ENCODE data around the gene RSPH1. TPM values are rescaled to one million over a fixed set of nuclear protein-coding genes. Genes with fewer than 3 reads are reported as not detected.

Gene RSPH1
- polyA plus RNA-seq, 1 of the 3 experiments (the other 2 are of a cell fraction), result 0.97 TPM

- H3K4me2 ChIP-seq, result no peak overlapping the region
- 81% methylated on average over 7 of the region's 10 CpGs for WGBS (ENCODE audit: low lambda C conversion rate)
- H3K27ac ChIP-seq (ENCODE audit: low read depth in 2 of 2, low read length in 1 of 2), result no peak overlapping the region
- no peak overlapping the region for H3K4me3 ChIP-seq (ENCODE audit: low read depth in 2 of 2, low read length in 1 of 2)
- no peak overlapping the region for H2AFZ ChIP-seq (ENCODE audit: low read depth)
- H3K4me1 ChIP-seq (ENCODE audit: control insufficient read depth in 1 of 2, insufficient read depth in 2 of 2, low read depth in 1 of 2, low read length in 1 of 2), result no peaks in the 10 kb centered on the region; a peak in 1 of 4 replicates
- no peaks in the 10 kb centered on the region for H3F3A ChIP-seq (replicated peaks; ENCODE audit: insufficient read depth)
- H3K79me2 ChIP-seq (ENCODE audit: insufficient read depth), result no peaks in the 10 kb centered on the region
- ChIA-PET POLR2A (no interaction called here), CTCF (no interaction called here)
- TF ChIP-seq CTCF (IDR thresholded peaks at IDR 0.05), result no peak
- H3K9me2 ChIP-seq, result no peaks in the 10 kb centered on the region
- no peaks in the 10 kb centered on the region for H3K36me3 ChIP-seq (replicated peaks in 1 of 2; ENCODE audit: control insufficient read depth in 1 of 2, insufficient read depth in 2 of 2, low read length in 1 of 2)
- H4K20me1 ChIP-seq (ENCODE audit: insufficient read depth), result no peaks in the 10 kb centered on the region
- no peaks in the 10 kb centered on the region for H3K9me3 ChIP-seq
- DNase-seq, result no peak
- no peaks in the 10 kb centered on the region for H3K27me3 ChIP-seq (ENCODE audit: insufficient read depth)
- no peak overlapping the region for H3K9ac ChIP-seq
Observed at GRCh38 chr21:42447732-42448131, 48.3 kb downstream of the RSPH1 start.

GRCh38 chr21:42447182-42447581, 48.8 kb downstream of the RSPH1 start:
- Histone ChIP-seq H3K9me2 (no peaks in the 10 kb centered on the region), H2AFZ (ENCODE audit: low read depth) (no peak overlapping the region), H3K4me3 (ENCODE audit: low read depth in 2 of 2, low read length in 1 of 2) (no peak overlapping the region), H3K79me2 (ENCODE audit: insufficient read depth) (no peaks in the 10 kb centered on the region), H3F3A (replicated peaks; ENCODE audit: insufficient read depth) (no peaks in the 10 kb centered on the region), H3K9me3 (no peaks in the 10 kb centered on the region), H3K27me3 (ENCODE audit: insufficient read depth) (no peaks in the 10 kb centered on the region), H3K4me2 (no peak overlapping the region), H3K4me1 (ENCODE audit: control insufficient read depth in 1 of 2, insufficient read depth in 2 of 2, low read depth in 1 of 2, low read length in 1 of 2) (no peaks in the 10 kb centered on the region), H3K36me3 (replicated peaks in 1 of 2; ENCODE audit: control insufficient read depth in 1 of 2, insufficient read depth in 2 of 2, low read length in 1 of 2) (no peaks in the 10 kb centered on the region), H3K27ac (ENCODE audit: low read depth in 2 of 2, low read length in 1 of 2) (no peak overlapping the region), H4K20me1 (ENCODE audit: insufficient read depth) (no peaks in the 10 kb centered on the region), H3K9ac (no peak overlapping the region)
- POLR2A ChIA-PET, result no interaction called here
- TF ChIP-seq JUND (IDR thresholded peaks at IDR 0.05), result no peak
- no peak for TF ChIP-seq TAF1 (IDR thresholded peaks at IDR 0.05; ENCODE audit: borderline replicate concordance, low read depth, low read length)
- no peak for TF ChIP-seq MEF2A (IDR thresholded peaks at IDR 0.05; ENCODE audit: borderline replicate concordance, low read depth)
- TF ChIP-seq ZBTB33 (IDR thresholded peaks at IDR 0.05; ENCODE audit: borderline replicate concordance, low read depth), result no peak
- no peak for TF ChIP-seq CHD2 (IDR thresholded peaks at IDR 0.05; ENCODE audit: low read length, partially characterized antibody)
- CTCF ChIA-PET, result interaction anchor here (1.3 kb wide), 1 partner anchor 9 kb away, joined by 3 read pairs; no protein-coding TSS in a partner anchor
- DNase-seq, result no peak
- WGBS (ENCODE audit: low lambda C conversion rate), result 49% methylated on average over 14 of the region's 14 CpGs

- H3K4me1 ChIP-seq (ENCODE audit: control insufficient read depth in 1 of 2, insufficient read depth in 2 of 2, low read depth in 1 of 2, low read length in 1 of 2), result no peaks in the 10 kb centered on the region
- no peak overlapping the region for H3K27ac ChIP-seq (ENCODE audit: low read depth in 2 of 2, low read length in 1 of 2)
- H2AFZ ChIP-seq (ENCODE audit: low read depth), result no peak overlapping the region
- H3K9me2 ChIP-seq, result no peaks in the 10 kb centered on the region
- no peak overlapping the region for H3K9ac ChIP-seq
- H3K4me3 ChIP-seq (ENCODE audit: low read depth in 2 of 2, low read length in 1 of 2), result no peak overlapping the region
- ChIA-PET POLR2A (no interaction called here), CTCF (interaction anchor here (0.6 to 1.3 kb wide), 3 partner anchors 9 to 301 kb away, joined by 3 read pairs; no protein-coding TSS in a partner anchor)
- H3K79me2 ChIP-seq (ENCODE audit: insufficient read depth), result no peaks in the 10 kb centered on the region
- no peak overlapping the region for H3K4me2 ChIP-seq
- H4K20me1 ChIP-seq (ENCODE audit: insufficient read depth), result no peaks in the 10 kb centered on the region
- no peaks in the 10 kb centered on the region for H3K36me3 ChIP-seq (replicated peaks in 1 of 2; ENCODE audit: control insufficient read depth in 1 of 2, insufficient read depth in 2 of 2, low read length in 1 of 2)
- H3K27me3 ChIP-seq (ENCODE audit: insufficient read depth), result no peaks in the 10 kb centered on the region
- no peak for DNase-seq
- no peaks in the 10 kb centered on the region for H3K9me3 ChIP-seq
- 41% methylated on average over 4 of the region's 4 CpGs for WGBS (ENCODE audit: low lambda C conversion rate)
- no peaks in the 10 kb centered on the region for H3F3A ChIP-seq (replicated peaks; ENCODE audit: insufficient read depth)
- TF ChIP-seq FOSL2 (IDR thresholded peaks at IDR 0.05; ENCODE audit: borderline replicate concordance, low read depth) (no peak), CHD2 (IDR thresholded peaks at IDR 0.05; ENCODE audit: low read length, partially characterized antibody) (no peak), JUND (IDR thresholded peaks at IDR 0.05) (no peak), ELF1 (IDR thresholded peaks at IDR 0.05) (no peak), IRF3 (IDR thresholded peaks at IDR 0.05; ENCODE audit: low read depth, low read length) (no peak), USF2 (IDR thresholded peaks at IDR 0.05; ENCODE audit: borderline replicate concordance, low read depth, low read length) (no peak), MAX (IDR thresholded peaks at IDR 0.05; ENCODE audit: low read depth) (no peak), CTCF (IDR thresholded peaks at IDR 0.05) (no peak), FOXM1 (IDR thresholded peaks at IDR 0.05; ENCODE audit: low read depth) (no peak), SMC3 (IDR thresholded peaks at IDR 0.05; ENCODE audit: low read depth, low read length) (no peak)
Observed at GRCh38 chr21:42446531-42446930, 49.5 kb downstream of the RSPH1 start.
